SK-N-SH treated with all-trans-retinoic acid at 6 μM for 48 hours (cell line): ENCODE measurements around the gene UROC1.

Experiments
- ARNTL ChIP-seq: fragments of 450-650 bp; formaldehyde crosslinking; IDR thresholded peaks from 2 replicates; pipeline ENCODE4 v1.5.0; 2020; ENCODE audit warnings: low read depth, mild to moderate bottlenecking, moderate library complexity, borderline replicate concordance
- CREB5 ChIP-seq: fragments of 250-450 bp; sonication (Bioruptor Pico); IDR thresholded peaks from 2 replicates; pipeline ENCODE4 v1.5.1; 2020; ENCODE audit warnings: low read depth, mild to moderate bottlenecking, moderate library complexity
- CSDC2 ChIP-seq: fragments of 250-450 bp; sonication (Bioruptor Pico); IDR thresholded peaks from 2 replicates; pipeline ENCODE4 v1.5.0; 2020; ENCODE audit warnings: mild to moderate bottlenecking, moderate library complexity
- ESRRG ChIP-seq: fragments of 250-450 bp; sonication (Bioruptor Pico); IDR thresholded peaks from 2 replicates; pipeline ENCODE4 v1.6.1; 2021; ENCODE audit warnings: mild to moderate bottlenecking
- GLIS3 ChIP-seq: fragments of 250-450 bp; sonication (Bioruptor Pico); IDR thresholded peaks from 2 replicates; pipeline ENCODE4 v1.5.0; 2020; ENCODE audit warnings: mild to moderate bottlenecking, moderate library complexity
- OSR1 ChIP-seq: fragments of 250-450 bp; sonication (Bioruptor Pico); IDR thresholded peaks from 2 replicates; pipeline ENCODE4 v1.8.0; 2022; ENCODE audit warnings: moderate library complexity, mild to moderate bottlenecking, inconsistent platforms
- PATZ1 ChIP-seq: fragments of 250-450 bp; sonication (Bioruptor Pico); IDR thresholded peaks from 2 replicates; pipeline ENCODE4 v1.8.0; 2020; ENCODE audit warnings: mild to moderate bottlenecking, moderate library complexity, borderline replicate concordance
- RARB ChIP-seq: fragments of 250-450 bp; sonication (Bioruptor Pico); IDR thresholded peaks from 2 replicates; pipeline ENCODE4 v1.8.0; 2021; ENCODE audit warnings: mild to moderate bottlenecking, moderate library complexity
- TOX ChIP-seq: fragments of 250-450 bp; sonication (Bioruptor Pico); IDR thresholded peaks from 2 replicates; pipeline ENCODE4 v1.8.0; 2021; ENCODE audit warnings: mild to moderate bottlenecking, moderate library complexity, borderline replicate concordance
- TSHZ2 ChIP-seq: fragments of 250-450 bp; sonication (Bioruptor Pico); IDR thresholded peaks from 2 replicates; pipeline ENCODE4 v1.5.0; 2020; ENCODE audit warnings: mild to moderate bottlenecking, moderate library complexity
- ZFP3 ChIP-seq: fragments of 250-450 bp; sonication (Bioruptor Pico); IDR thresholded peaks from 2 replicates; pipeline ENCODE4 v1.5.0; 2020; ENCODE audit warnings: mild to moderate bottlenecking, moderate library complexity
- ZFP30 ChIP-seq: fragments of 450-650 bp; formaldehyde crosslinking; IDR thresholded peaks from 2 replicates; pipeline ENCODE4 v1.5.0; 2022; ENCODE audit warnings: mild to moderate bottlenecking, moderate library complexity
- ZNF70 ChIP-seq: fragments of 450-650 bp; formaldehyde crosslinking; IDR thresholded peaks from 2 replicates; pipeline ENCODE4 v1.5.0; 2020; ENCODE audit warnings: mild to moderate bottlenecking, moderate library complexity
- ZNF8 ChIP-seq: fragments of 450-650 bp; formaldehyde crosslinking; IDR thresholded peaks from 2 replicates; pipeline ENCODE4 v1.5.0; 2020; ENCODE audit warnings: mild to moderate bottlenecking, moderate library complexity

- TF ChIP-seq OSR1 (no peak), GLIS3 (CRISPR knock-in tag) (no peak), CREB5 (no peak), PATZ1 (no peak), ESRRG (CRISPR knock-in tag) (no peak), ZNF70 (no peak), CSDC2 (CRISPR knock-in tag) (no peak), ARNTL (CRISPR knock-in tag) (no peak), ZNF8 (no peak), TOX (CRISPR knock-in tag) (no peak), TSHZ2 (no peak), RARB (CRISPR knock-in tag) (no peak), ZFP3 (CRISPR knock-in tag) (no peak), ZFP30 (CRISPR knock-in tag) (no peak)
These were observed 22.1 kb upstream of the UROC1 start for GRCh38 chr3:126539558-126540250.
